NCI-H146 treated with DMSO at 0.1 percent for 48 hours (cell line): ENCODE data around the gene MSI2.
A peak's percentile ranks its signal among the peaks of the same experiment; 100 is the strongest.

Experiments
- DNase-seq: peaks from one replicate; lab custom pipeline; 2025; ENCODE audit not compliant: unreplicated experiment; lab: John Stamatoyannopoulos, UW

Gene MSI2

DNA sequence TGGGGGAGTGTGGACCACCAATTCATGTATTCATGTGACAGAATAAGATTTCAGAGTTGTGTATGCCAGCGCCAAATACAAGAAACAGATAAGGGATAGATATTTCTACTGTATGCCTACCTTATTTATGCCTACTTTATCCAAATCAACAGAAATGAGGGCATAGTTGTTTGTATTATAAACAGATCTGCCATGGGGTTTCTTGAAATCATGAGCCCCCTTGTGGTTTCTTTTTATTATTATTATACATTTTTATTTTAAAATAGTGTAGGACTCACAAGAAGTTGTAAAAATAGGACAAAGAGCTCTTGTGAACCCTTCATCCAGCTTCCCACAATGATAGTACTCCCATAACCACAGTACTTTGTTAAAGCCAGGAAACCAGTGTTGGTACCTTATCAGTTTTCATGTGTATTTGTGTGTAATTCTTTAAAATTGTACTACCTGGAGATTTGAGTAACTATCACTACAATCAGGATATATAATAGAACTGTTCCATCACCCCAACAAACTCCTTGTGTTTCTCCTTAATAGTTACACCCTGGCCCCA, 259.4 kb downstream of the MSI2 start:
- DNase-seq, result no peak

DNA sequence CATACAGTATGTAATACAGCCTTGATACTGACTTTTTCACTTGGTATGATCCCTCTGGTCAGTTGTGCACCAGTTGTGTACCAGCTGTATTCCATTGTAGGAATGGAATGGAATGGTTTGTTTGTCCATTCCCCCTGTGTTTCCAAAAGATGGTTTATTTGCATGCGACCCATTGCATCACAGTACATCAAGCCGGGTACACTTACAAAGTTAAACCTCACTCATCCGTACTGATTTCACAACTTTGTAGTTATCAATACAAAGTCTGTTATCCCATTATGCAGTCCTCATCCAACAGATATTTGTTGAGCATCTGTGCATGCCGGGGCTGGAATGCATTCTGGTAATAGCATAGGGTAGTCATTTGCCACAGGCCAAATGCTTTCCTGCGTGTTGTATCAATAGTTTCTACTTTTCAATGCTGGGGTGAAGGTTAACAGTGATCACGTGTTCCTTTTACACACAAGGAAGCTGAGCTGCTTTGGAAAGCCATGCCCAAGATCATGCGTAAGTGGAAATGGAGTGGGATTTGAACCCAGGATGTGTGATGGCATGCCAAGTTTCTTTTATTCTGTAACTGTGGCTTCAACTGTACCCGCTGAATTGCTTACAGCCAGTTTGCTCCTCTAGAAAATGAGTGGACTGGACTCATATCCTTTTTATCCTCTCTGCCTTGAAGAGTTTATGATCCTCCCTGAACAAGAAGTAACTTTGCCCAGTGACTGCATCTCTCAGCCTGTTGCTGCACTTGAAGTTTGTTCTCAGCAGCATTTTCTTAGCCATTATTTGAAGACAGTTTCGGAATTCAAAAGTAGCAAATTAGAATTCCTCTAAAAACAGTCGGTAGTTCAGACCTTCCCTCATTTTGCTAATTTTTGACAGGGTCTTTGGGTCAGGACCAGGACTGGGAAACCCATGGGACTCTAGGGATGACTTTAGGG, 260.2 kb downstream of the MSI2 start:
- DNase-seq, result no peak

DNA sequence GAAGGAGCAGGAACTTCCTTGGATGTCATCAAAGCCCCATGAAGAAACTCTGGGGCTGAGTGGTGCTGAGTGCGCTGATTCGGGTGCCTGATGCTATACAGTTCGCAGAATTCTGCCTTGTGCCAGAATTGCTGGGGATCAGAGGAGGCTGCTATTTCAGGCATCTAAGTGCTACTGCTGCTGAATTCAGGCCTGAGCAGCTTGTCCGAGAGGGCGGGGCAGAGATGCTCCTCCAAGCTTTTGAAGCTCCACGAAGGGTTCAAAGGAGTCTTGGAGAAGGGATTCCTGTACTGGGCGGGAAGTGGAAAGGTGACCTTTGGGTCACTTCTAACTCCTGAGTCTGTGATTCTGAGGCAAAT, 260.9 kb downstream of the MSI2 start:
- no peak for DNase-seq

DNA sequence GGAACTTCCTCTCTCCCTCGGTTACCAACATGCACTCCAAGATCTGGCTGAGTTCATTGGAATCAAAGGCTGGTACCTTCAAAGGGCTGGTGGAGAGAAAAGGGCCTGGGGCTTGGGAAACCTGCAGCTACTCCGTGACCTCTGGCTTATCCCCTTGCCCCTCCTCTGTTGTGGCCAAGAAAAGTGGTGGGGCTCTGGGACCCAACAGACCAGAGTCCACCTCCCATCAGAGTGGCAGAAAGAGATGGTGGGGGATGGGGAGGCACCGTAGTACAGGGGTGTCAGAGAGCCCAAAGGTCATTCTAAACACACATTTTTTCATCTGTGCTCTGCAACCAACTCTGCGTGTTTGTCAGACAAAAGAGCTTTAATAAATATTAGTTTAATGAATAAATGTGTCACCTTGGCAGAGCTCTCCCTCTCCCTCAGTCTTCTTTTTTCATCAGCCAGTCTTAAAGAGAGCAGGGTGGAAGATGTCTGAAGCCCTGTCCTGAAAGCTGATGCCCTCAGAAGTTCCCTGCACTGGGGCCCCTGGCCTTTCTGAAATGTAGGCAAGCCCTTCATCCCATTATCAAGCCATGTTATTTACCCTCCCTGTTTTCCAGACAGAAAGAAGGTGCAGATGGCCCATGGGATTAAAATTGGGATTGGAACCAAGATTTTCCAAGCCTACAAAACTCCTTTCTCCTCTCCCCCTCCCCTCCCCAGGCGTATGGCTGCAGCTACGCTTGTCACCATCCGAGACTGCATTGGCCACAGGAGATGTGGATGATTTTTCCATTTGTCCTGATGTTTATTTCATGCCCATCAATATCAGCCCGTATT, 261.5 kb downstream of the MSI2 start:
- DNase-seq, result no peak

DNA sequence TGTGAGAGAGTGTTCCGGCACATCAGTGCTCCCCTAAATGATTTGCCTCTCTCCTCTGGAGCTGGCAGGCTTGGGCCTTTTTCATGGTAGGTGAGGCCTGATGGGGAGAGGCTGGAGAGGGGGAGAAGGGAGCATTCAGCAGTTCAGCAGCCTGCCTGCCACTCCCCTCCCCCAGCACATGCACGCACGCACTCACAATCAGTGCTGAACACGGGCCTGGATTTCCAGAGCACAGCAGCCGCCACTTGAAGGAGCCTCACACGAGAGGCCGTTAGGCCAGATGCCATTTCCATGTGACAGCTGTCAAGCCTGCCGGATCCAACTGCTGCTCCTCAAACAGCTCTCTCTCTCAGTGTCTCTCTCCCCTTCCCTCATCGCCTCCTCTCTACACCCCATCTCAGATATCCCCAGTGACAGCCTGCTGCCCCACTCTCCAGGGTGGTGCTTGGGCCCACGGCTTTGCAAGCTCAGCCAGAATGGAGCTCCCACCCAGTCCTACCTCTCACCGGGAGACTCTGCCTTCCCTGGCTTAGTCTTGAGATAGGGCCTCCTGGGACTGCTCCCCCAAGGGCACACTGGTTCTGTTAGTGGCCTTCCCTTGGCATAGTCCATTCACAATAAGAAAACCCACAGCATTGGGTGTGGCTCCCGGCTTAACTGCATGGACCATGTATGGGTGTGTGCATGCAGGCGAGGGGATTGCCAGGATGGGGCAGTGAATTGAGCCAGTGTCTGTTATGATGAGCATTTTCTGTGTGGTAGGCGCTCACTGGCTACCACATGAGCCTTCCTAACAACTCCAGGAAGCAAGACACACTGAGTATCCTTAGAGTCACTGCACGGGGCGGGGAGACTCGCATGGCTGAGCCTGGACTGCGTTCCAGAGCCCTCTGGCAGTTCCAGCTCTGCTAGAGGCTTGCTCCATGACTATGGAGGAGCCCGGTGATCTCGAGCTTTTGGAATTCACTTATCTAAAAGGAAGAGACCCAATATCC, 262.6 kb downstream of the MSI2 start:
- no peak for DNase-seq

DNA sequence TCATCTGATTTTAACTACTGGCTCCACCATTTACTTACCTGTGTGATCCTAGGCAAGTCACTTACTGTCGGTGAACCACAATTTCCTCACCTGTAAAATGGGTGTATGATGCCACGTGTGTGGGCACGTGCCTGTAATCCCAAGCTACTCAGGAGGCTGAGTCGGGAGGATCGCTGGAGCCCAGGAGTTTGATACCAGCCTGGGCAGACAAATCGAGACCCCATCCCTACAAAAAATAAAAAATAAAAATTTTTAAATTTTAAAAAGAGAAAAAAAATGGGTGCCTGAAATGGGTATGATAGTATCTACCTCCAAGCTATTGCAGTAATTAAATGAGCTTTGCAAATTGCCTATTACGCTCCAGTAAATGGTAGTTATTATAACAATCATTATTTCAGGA, 263.5 kb downstream of the MSI2 start:
- DNase-seq, result no peak

DNA sequence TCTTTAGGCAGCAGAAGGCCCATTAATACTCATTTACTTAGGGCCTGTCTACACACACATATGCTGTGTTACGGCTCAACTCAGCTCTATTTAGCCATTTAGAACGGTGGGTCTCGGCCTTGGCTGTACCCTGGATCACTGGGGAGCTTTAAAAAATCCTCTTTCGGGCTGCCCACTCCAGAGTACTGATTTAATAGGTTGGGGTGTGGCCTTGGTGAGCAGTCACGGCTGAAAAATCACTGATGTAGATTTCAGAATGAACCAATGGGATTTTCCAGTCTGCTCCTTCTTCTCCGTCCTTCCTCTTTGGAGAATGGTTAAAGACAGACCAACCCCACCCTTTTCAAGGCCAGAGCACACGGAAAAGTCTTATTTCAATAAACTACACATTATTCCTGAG, 265.3 kb downstream of the MSI2 start:
- DNase-seq, result no peak

DNA sequence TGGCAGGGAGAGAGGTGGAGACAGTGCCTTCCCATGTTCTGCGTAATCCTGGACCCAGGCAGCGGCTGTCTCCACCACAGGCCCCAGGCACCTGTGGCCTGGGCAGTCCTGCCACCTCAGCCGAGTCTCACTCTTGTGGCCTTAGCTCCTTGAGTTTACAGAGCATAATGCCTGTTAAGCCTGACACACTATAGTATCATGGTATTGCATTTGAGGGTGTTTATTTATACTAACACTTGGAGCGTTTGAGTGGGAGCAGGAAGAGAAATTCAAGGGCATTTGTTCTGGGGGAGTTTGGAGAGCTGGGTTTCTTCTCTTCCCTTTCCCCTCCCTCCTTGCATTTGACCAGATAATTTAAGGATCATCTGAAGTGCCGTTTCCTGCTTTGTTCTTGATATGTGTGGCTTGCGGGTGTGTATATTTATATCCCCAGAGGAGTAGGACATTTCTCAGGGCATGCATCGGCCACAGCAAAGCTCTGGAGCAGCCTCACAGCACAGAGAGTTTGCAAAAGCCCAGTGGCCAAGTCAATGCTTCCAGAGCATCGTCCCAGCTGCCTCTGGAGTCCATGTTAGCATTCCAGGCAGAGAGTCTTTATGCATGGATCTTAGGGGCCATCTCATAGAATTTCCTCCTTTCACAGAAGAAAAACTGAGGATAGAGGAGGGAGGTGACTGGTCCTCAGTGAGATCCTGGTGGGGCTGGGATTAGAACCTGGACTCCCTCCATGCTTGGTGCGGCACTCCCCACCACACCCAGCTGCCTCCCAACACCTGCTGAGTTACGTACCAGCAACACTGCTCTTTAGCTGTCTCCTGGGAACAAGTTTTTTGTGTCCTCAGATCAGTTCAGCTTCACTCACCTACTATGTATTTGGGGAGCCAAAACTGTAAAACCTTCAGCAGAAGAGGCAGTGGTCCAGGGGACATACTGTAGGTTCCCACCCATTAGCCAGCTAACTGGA, 266.0 kb downstream of the MSI2 start:
- no peak for DNase-seq

DNA sequence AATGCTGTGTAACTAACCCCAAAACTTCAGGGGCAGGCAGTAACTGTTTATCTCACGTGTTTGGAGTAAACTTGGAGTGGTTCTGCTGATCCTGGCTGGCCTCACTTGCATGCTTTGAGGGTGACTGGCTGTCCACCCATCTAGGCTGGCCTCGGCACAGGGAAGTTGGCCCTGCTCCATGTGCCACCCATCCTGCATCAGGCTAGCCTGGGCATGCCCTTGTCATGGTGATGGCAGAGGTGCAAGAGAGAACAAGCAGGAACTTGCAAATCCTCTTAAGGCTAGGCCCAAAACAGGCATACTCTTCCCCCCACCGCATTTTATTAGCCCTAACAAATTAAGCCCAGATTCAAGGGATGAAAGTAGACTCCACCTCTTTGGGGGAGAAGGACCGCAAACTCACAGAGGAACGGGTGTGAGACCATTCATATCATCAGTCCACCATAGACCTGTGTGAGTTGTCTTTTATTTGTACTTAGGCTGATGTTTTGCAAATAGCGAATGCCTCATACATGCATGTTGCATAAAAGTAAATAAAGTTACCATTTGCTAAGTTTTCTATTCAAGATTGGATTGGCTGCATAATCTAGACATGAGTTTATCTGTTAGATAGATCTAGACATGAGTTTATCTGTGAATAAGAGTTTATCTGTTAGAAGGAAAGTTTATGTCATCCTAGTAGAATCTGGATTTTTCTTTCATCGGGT, 267.8 kb downstream of the MSI2 start:
- DNase-seq, result no peak

DNA sequence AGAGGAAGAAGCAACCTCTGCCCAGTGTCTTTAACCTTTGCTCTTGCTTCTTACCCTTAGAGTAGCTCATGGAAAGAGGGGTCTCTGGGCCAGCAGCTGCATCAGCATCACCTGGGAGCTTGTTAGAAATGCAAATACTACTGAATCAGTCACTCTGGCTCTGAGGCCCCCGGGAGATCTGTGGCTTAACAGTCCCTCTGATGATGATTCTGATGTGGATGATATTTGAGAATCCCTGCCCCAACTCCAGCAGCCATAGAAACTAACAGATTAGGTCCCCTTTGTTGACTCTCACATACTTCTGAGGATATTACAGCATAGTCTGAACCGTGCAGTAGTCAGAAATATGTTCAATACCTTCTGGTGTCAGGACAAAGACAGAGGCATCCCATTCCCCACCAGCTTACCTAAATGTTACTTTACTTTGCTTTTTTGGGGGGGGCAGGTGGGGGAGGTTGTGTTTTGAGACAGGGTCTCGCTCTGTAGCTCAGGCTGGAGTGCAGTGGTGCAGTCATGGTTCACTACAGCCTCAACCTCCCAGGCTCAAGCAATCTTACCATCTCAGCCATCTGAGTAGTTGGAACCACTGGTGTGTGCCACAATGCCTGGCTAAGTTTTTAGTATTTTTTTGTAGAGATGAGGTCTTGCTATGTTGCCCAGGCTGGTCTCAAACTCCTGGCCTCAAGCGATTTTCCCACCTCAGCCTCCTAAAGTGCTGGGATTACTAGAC, 268.7 kb downstream of the MSI2 start:
- no peak for DNase-seq

DNA sequence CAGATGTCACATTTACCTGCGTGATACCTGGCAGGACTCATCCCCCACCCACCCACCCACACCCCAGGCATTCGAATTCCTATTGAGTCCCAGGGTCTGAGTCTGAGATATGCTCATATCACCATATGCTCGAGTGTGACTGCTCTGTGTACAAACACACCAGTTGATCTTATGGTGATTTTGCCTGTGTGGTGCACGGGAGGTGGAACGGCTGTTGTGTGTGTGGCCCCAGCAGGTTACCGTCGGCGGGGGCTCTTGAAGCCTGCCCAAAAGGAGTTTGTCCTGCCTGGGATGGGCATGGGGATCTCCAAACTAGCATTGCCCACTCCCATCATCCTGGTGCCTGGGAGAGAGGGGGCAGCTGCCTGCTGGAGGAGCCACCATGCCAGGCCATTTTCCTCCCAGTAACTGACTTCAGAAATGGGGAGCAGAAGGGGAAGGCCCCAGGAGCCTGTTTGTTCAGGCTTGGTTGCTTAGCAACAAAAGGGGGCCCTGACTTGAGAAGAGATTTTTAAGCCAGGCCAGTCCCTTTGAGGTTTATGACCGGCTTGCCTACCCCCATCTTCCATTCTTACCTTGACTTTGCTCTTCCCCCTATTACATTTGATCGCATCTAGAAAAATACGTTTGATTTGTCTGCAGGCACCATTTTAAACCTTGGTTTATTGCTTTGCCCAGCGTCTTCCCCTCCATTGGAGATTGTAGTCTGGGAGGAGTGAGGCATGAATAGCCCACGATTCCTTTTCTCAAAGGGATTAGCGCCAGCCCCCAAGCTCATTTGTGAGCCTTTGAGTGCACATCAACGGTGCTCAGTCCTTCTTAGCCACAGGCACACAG, 271.1 kb downstream of the MSI2 start:
- DNase-seq, result no peak

DNA sequence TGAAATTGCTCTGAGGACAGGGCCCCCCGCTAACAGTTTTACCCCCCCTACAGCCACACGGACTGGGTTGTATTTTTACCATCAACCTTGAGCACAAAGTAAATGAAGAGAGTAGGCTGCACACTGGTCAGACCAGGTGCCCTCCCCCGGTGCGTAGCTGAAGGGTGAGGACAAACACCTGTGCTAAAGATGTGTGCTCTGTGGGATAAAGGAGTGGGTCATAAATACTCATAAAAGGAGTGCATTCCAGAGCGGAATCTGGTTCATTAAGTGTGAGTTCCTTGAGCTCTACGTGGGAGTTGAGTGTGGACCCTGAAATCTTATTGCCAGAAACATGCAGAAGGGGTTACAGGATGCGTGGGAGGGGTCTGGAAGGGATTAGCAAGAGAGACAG, 271.7 kb downstream of the MSI2 start:
- peak; percentile 59 for DNase-seq

DNA sequence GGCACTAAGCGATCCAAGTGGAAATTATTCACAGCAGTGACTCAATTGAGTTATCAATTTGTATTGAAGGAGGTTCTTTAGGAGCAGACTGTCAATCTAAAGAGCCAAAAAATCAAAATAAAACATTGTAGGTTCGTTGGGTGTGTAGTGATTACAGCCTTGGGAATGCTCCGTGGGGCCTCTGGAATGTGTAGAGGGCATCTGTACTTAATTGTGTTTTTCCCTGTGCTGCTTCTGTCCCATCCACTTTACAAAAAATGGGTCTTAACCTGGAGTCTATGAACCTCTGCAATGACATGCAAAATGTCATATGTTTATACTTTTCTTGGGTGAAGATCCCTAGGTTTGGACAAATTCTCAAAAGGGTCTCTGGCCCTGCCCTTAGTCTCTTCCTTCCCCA, 273.7 kb downstream of the MSI2 start:
- DNase-seq, result no peak

DNA sequence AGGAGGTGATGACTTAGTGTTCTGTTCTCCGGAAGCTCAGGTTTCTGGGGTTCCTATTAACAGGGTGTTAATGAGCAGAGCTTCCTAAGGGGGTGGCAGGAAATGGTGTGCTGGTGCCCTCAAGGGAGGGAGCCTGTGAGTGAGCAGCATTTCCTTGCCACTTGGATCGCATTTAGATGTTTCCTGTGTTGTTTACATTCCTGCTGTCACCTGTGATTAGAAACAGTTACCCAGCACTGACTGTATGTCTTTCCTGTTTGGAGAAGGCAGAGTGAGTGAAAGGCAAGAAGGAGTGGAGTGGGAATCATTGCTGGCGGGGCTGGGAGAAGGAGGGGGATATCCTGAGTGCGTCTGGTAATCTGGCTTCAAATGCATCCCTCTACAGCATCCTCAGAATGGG, 274.2 kb downstream of the MSI2 start:
- DNase-seq, result no peak

DNA sequence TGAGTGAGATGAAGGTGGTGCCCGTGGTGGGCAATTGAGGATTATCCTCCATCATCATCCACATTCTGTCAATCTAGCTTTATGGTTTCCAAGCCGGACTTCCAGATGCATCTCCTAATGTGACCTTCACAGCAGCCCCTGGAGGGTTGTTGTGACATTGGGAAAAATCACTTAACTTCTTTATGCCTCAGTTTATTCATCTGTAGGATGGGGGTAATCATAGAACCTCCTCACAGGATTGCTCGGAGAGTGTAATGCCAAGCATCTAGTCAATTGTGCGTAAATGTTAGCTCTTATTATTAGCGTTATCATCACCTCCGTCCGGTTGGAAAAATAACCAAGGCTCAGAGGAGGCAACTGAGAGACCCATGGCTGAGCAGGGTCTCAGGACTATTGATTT, 274.8 kb downstream of the MSI2 start:
- no peak for DNase-seq

DNA sequence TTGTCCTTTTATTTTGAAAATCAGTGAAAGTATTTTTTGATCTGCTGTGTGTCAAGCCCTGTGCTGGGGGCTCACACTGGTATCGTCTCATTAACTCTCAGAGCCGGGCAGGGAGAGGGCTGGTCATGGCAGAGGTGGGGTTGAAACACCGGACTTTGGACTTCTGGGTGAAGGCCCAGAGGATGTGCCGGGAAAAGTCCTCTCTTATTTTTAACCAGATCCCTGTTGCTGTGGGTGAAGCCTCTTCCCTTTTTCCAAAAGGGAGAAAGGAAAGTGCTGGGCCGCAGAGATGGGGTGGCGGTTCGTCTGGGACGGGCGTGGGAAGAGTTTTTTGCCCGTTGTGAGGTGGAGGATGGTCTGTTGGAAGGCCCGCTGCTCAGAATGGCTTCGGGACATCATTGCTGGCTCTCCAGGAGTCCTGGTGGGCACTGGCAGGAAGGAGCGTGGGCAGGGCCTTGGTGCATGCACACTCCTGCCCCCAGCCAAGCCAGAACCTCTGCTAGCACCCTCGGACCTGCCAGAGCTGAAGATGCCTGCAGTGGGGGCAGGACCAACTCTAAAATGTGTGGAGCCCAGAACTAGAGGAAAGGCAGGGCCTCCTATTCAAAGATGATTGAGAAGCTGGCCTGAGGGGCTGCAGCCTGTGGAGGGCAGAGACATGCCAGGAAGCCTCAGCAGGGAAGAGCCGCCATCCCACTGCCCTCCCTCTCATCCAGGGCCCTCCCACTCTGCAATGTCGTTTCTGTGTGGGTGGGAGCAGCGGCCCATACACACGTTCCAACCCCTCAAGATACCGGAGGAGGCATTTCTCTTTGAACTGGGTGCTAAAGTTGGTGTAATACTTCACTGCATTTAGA, 275.6 kb downstream of the MSI2 start:
- DNase-seq, result no peak

DNA sequence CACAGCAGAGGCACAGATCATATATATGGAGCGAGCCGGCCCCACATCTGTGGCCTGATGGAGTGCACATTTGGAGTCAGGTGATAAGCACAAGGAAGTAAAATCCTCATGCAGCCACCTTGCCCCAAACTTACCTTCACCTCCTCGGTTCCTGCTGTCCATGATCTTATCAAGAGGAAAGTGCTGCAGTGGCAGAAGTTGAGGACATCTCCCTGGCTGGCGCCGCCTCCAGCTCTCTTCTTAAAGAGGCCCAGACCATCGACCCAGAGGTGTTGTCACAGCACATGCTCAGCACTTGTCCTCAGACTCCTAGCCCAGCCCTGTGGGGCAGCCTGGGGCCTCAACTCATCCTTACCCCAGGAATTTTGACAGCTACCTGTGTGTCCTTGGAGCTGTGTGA, 276.2 kb downstream of the MSI2 start:
- no peak for DNase-seq
